GM12873 (cell line): ENCODE data around the gene CFAP73.

ENCODE experiments used
- TF ChIP-seq, protein P1 (sequence below): IDR thresholded peaks from 2 replicates; pipeline ENCODE4 v1.5.1; 2012; ENCODE audit warnings: low read depth, mild to moderate bottlenecking, moderate library complexity, low read length, control low read depth; ENCODE audit not compliant: insufficient read depth; ENCODE audit errors: missing control alignments

CFAP73 gene

DNA sequence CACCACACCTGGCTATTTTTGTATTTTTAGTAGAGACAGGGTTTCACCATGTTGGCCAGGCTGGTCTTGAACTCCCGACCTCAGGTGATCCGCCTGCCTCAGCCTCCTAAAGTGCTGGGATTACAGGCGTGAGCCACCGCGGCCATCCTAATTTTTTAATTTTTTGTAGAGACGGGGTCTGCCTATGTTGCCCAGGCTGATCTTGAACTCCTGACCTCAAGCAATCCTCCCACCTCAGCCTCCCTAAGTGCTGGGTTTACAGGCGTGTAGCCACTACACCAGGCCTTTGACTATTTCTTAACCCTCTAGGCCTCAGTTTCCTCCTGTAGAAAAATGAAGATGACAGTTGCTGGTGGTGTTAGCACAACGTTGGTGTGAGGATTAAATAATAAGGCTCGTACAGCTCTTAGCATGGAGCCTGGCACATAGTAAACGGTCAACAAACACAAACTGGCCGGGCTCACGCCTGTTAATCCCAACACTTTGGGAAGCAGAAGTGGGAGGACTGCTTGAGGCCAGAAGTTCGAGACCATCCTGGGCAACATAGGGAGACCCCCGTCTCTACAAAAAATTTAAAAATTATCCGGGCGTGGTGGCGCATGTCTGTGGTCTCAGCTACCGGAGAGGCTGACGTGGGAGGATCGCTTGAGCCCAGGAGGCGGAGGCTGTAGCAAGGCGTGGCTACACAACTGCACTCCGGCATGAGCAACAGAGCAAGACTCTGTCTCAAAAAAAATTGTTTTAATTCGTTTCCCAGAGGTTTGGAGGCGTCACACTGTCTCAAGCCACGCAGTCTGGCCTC lies 34.8 kb downstream of the CFAP73 start:
- TF ChIP-seq, protein P1, sequence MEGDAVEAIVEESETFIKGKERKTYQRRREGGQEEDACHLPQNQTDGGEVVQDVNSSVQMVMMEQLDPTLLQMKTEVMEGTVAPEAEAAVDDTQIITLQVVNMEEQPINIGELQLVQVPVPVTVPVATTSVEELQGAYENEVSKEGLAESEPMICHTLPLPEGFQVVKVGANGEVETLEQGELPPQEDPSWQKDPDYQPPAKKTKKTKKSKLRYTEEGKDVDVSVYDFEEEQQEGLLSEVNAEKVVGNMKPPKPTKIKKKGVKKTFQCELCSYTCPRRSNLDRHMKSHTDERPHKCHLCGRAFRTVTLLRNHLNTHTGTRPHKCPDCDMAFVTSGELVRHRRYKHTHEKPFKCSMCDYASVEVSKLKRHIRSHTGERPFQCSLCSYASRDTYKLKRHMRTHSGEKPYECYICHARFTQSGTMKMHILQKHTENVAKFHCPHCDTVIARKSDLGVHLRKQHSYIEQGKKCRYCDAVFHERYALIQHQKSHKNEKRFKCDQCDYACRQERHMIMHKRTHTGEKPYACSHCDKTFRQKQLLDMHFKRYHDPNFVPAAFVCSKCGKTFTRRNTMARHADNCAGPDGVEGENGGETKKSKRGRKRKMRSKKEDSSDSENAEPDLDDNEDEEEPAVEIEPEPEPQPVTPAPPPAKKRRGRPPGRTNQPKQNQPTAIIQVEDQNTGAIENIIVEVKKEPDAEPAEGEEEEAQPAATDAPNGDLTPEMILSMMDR, result no peak

DNA sequence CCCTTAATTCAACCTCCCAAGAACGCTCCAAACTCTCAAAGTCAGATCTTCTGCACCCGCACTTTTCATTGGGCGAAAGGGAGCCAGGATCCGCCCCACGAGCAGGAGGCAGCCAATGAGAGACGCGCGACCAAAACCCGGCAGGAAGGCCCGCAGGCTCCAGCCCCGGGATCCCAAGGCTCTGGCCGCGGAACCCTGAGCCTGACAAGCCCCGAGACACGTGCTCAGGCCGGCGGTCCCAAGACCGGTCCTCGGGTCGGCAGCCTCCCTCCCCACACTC lies 35.3 kb downstream of the CFAP73 start:
- TF ChIP-seq, protein P1, result no peak

DNA sequence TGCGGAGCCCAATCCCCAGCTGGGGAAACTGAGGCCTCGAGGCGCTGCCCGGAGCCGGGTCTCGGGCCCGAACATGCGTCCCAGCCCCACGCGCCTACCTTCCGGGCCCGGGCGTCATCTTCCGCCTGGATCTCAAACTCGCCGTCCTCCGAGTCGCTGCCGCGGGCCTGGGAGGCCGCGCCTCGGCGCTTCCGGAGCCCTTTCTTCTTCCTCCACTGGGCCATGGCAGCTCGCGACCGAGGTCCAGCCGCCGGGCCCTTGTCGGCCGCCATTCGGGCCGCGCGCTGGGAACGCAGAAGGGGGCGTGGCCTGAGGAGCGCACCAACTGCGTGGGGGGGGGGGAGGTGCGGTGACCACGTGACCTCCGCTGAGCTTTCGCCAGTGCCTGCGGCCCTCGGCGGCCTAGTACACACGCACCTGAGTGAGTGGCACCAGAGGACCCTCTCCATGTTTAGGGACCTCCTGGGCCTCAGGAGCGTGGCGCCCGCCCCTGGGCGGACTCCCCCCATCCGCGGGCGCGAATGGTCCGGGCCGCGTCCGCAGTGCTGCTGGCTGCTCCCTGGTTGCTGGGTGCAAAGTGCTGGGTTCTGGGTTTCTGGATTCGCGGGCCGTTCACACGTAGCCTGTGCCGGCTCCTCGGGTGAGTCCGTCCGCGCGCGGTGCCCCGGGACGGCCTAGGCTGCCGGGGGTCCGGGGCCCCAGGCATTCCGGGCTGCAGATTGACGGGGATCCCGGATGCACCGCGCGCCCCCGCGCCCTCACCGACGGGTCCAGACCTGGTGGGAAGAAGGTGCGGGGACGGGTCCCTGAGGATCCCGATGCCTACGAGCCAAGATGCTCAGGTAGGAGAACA lies 35.9 kb downstream of the CFAP73 start, which contains the start of the genes DDX54 and RITA1:
DDX54 (minus strand) TSS at position 299 of the 853 bp plus-strand sequence; CDS start at position 272, 27 bp downstream.
RITA1 (plus strand) TSS at position 542 of the 853 bp plus-strand sequence. CDS start 1,026 bp downstream, outside the sequence.
- TF ChIP-seq, protein P1, result no peak

DNA sequence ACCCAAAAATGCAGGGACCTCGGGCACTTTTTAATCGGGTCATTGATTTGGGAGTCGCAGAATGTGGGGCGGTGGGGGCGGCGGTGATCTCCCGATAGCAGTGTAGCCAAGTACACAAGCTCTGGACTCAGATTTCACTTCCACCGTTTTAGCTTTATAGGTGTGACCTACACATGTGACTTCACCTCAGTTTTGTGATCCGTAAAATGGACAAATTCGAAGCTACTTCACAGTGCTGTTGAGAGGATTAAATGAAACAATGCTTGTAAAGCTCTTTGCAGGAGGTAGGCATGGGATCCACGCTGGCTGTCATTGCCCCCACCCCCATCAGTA lies 36.5 kb downstream of the CFAP73 start:
- TF ChIP-seq, protein P1, result no peak

DNA sequence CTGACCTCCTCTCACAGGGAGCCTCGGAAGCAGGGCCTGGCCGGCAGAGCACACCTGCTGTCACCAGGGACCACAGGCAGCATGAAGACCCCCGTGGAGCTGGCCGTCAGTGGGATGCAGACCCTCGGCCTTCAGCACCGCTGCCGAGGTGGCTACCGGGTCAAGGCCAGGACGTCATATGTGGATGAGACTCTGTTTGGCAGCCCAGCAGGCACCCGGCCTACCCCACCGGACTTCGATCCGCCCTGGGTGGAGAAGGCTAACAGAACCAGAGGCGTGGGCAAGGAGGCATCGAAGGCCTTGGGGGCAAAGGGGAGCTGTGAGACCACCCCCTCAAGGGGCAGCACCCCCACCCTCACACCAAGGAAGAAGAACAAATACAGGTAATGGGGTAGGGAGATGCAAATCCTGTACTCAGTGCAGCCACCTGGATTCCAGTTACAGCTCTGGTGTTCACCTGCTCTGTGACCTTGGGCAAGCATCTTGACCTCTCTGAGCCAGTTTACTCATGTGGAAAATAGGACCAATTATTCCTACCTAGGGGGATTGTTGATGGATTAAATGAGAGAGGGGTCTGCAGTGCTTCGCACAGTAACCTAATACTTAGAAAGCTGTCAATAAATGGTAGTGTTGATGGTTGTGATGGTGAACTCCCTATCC lies 37.3 kb downstream of the CFAP73 start:
- TF ChIP-seq, protein P1, result no peak

DNA sequence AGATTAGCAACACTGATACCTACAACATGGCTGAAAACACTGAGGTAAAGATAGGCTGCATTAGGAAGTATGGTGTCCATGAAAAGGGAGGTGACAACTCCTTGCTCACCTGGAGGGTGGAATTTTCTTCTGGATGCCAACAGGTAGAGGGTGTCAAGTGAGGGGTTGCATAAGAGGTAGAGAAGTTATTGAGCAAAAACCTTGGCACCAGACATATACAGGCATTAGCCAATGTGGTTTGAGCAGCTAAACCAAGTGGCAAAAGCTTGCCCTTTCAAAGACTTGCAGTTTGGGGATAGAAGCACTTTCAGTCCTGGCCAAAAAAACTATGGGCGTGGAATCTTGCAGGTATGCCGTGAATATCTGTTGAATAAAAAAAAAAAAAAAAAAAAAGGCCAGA lies 39.8 kb downstream of the CFAP73 start:
- TF ChIP-seq, protein P1, result no peak

DNA sequence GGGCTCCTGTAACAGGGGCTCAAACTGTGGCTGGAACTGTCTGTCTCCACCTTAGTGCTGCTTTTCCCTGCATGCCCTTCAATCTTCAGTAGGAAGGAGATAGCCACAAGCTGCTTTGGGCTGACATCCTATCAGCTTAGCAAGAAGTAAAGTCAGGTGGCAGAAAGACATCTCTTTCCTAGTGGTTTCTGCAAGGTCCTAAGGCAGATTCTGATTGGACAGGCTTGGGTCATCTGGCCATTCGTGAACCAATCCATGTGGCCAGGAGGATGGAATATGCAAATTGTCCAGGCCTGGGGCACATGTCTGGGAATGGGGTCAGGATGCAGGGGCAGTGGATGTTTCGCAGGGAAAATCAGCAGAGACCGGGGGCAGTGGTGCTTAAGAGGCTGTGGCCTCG lies 41.2 kb downstream of the CFAP73 start:
- TF ChIP-seq, protein P1, result no peak
